Stimulated activated CD8-positive, alpha-beta memory T cell treated with anti-CD3 and anti-CD28 coated beads, Interleukin-15, amount 100 ng/mL, for 4 hours (primary cell): ENCODE data around the gene SDCCAG8.

Experiments used
- DNase-seq, 2 donors: peaks; one replicate each; pipeline ENCODE4 v3.0.0-alpha.2; 2020; ENCODE audit warnings: low read depth in 2 of 2

SDCCAG8 gene

DNA sequence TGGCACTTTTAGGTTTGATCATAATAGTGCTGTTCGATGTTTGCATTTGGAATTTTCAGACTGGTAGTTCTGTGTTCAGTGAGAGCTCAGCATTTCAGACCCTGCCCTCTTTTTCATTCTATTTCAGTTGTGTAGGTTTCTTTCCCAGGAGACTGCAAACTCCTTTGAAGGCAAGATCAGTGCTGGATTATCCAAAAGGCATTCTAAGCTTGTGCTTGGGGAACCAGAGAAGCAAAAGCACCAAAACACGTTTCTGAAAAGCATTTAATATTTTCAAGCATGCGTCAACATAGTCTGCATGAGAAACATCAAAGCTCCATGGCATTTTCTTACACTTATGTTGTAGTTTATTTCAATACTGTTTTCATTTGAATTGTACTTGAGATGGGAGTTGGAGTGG, 292.1 kb downstream of the SDCCAG8 start:
- DNase-seq, result no peak

DNA sequence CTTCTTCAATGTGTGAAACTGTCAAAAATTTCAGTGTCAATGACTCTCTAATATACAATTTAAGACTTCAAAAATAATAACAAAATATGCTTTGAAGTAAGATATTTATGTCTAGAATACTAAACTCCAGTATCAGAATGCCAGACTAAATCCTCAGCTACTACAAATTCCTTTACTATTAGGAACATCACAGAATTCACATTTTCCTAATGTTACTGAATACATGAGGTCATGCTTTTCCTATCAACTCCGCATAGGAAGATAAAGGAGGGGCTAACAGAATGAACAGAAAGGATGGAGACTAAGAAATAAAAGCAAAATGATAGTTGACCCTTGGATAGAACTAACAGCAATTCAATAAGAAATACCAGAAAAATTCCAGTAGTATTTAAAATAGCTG, 292.7 kb downstream of the SDCCAG8 start:
- DNase-seq, result no peak

DNA sequence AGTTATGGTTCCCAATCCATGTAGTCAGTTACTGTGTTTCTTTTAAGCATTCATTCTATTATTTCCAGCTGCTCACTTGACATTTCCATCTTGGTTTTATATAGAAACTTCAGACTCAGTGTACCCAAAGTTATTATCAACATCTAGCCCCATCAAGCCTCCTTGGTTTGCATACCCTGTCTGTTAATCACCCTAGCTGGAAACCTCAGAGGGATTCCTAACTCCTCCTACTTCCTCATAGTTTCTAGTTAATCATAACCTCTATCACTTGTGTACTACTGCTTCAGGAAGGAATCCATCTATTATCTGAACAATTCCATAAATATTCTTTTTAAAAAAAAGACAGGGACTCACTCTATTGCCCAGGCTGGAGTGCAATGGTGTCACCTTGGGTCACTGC, 293.3 kb downstream of the SDCCAG8 start:
- DNase-seq, result no peak
